ENCODE results near the gene GXYLT2. TPM values are rescaled to one million over a fixed set of nuclear protein-coding genes. Genes with fewer than 3 reads are reported as not detected.

The GXYLT2 gene
- polyA plus RNA-seq, 3 donors = 0.04 TPM; not detected in 2

DNA sequence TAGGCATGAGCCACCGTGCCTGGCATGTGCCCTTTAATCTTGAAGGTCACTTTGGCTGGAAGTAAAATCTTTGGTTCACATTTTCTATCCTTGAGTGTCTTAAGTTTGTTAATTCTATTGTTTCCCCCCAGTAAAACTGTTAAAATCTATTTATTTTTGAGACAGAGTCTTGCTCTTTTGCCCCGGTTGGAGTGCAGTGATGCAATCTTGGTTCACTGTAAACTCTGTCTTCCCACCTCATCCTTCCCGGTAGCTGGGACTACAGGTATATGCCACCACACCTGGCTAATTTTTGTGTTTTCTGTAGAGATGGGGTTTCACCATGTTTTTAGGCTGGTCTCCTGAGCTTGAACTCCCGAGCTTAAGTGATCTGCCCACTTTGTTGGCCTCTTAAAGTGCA is 116.5 kb downstream of the GXYLT2 start:
- peaks cover 99% of the 10 kb centered on the region for H3K79me2 ChIP-seq (ENCODE audit: insufficient read depth, low read length)
- H4K20me1 ChIP-seq (ENCODE audit: insufficient read depth, low read length) = peaks cover 100% of the 10 kb centered on the region
- H3K4me3 ChIP-seq (replicated peaks in 1 of 3; ENCODE audit: low read depth in 2 of 3, low read length in 3 of 3) = no peak overlapping the region
- no peak for DNase-seq
- H3K4me2 ChIP-seq (replicated peaks; ENCODE audit: extremely low read depth, low read length, poor library complexity, severe bottlenecking) = no peak overlapping the region
- no peaks in the 10 kb centered on the region for H3K9me3 ChIP-seq (replicated peaks in 1 of 2; ENCODE audit: control insufficient read depth in 1 of 2, insufficient read depth in 1 of 2, low read length in 2 of 2)
- intact Hi-C loops (cut with micrococcal nuclease) = no loop called here
- no peak overlapping the region for H2AFZ ChIP-seq (ENCODE audit: insufficient read depth, low read depth, low read length, poor library complexity, severe bottlenecking)
- TF ChIP-seq, protein P1, sequence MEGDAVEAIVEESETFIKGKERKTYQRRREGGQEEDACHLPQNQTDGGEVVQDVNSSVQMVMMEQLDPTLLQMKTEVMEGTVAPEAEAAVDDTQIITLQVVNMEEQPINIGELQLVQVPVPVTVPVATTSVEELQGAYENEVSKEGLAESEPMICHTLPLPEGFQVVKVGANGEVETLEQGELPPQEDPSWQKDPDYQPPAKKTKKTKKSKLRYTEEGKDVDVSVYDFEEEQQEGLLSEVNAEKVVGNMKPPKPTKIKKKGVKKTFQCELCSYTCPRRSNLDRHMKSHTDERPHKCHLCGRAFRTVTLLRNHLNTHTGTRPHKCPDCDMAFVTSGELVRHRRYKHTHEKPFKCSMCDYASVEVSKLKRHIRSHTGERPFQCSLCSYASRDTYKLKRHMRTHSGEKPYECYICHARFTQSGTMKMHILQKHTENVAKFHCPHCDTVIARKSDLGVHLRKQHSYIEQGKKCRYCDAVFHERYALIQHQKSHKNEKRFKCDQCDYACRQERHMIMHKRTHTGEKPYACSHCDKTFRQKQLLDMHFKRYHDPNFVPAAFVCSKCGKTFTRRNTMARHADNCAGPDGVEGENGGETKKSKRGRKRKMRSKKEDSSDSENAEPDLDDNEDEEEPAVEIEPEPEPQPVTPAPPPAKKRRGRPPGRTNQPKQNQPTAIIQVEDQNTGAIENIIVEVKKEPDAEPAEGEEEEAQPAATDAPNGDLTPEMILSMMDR (IDR thresholded peaks at IDR 0.05) = no peak
- H3K27me3 ChIP-seq (ENCODE audit: control insufficient read depth in 2 of 2, insufficient read depth in 2 of 2, low read length in 2 of 2) = no peaks in the 10 kb centered on the region
- H3K36me3 Mint-ChIP-seq = peaks cover 70 to 85% of the 10 kb centered on the region in 2 donors
- H3K4me1 ChIP-seq (ENCODE audit: control insufficient read depth in 1 of 2, insufficient read depth in 2 of 2, low read length in 2 of 2) = peaks cover 5 to 13% of the 10 kb centered on the region in 2 donors
- H3K4me3 Mint-ChIP-seq = peak overlapping the region in 1 of 2 donors; percentile 45
- peaks cover 0 to 2% (median 0%) of the 10 kb centered on the region in 3 donors for H3K27me3 Mint-ChIP-seq (ENCODE audit: low read depth in 3 of 3)
- H3K9ac ChIP-seq (ENCODE audit: insufficient read depth, low read length, poor library complexity, severe bottlenecking) = no peak overlapping the region
- H3K27ac ChIP-seq (ENCODE audit: low read depth in 1 of 2, low read length in 2 of 2) = no peak overlapping the region
- peaks cover 48 to 92% of the 10 kb centered on the region in 2 donors for H3K36me3 ChIP-seq (replicated peaks in 1 of 2; ENCODE audit: control insufficient read depth in 1 of 2, insufficient read depth in 2 of 2, low read length in 2 of 2)
- peak overlapping the region in 3 of 7 donors; percentile 19 to 42 (median 32) for H3K27ac Mint-ChIP-seq
- WGBS (ENCODE audit: insufficient coverage) = 80% methylated on average over 1 of the region's 4 CpGs
- H3K4me1 Mint-ChIP-seq = peaks cover 28% of the 10 kb centered on the region
- H3K9me3 Mint-ChIP-seq = peaks cover 0 to 3% (median 0%) of the 10 kb centered on the region in 7 donors

DNA sequence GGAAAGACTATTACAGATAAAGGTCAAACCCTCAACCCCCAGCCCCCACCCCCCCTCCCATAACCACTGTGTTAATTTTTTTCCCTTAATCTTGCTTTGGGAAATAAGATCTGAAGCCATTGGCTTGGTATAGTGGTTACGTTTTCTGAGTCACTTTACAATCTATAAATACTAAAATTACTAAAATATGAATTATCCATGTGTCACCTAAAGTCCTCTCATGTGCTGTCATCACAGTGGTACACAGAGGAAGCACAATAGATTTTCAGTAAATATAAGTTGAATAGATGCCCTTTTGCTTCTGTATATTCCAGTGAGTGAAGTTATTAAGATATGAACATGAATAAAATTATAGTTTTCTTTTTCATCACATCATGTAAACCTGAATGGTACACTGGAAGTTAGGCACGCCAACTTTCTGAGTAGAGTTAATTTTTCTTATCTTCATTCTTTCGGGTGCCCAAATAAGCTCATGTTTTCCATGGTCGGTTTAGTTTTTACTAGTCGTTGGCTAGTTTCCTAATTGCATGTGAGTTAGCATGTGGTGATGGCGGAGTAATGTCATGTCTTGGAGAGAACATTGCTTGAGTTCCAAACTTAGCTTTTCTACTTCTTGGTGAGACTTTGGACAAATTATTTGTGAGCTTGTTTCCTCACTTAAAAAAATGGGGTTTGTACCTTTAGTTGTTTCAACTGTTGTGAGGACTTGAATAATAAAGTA is 120.3 kb downstream of the GXYLT2 start:
- no peak overlapping the region for H2AFZ ChIP-seq (ENCODE audit: insufficient read depth, low read depth, low read length, poor library complexity, severe bottlenecking)
- Mint-ChIP-seq H3K4me1 (peaks cover 15% of the 10 kb centered on the region), H3K27me3 (ENCODE audit: low read depth in 3 of 3) (peaks cover 0 to 2% (median 0%) of the 10 kb centered on the region in 3 donors), H3K9me3 (peaks cover 0 to 3% (median 0%) of the 10 kb centered on the region in 7 donors), H3K4me3 (no peak overlapping the region), H3K36me3 (peaks cover 67 to 93% of the 10 kb centered on the region in 2 donors), H3K27ac (peak overlapping the region in 1 of 7 donors; percentile 1)
- no peaks in the 10 kb centered on the region for H3K27me3 ChIP-seq (ENCODE audit: control insufficient read depth in 2 of 2, insufficient read depth in 2 of 2, low read length in 2 of 2)
- TF ChIP-seq, protein P1 (IDR thresholded peaks at IDR 0.05) = no peak
- no peak overlapping the region for H3K4me3 ChIP-seq (replicated peaks in 1 of 3; ENCODE audit: low read depth in 2 of 3, low read length in 3 of 3)
- no peak overlapping the region for H3K27ac ChIP-seq (ENCODE audit: low read depth in 1 of 2, low read length in 2 of 2)
- WGBS (ENCODE audit: insufficient coverage) = no CpG with 5 or more reads among the region's 6 CpGs
- no peak overlapping the region for H3K9ac ChIP-seq (ENCODE audit: insufficient read depth, low read length, poor library complexity, severe bottlenecking)
- H3K9me3 ChIP-seq (replicated peaks in 1 of 2; ENCODE audit: control insufficient read depth in 1 of 2, insufficient read depth in 1 of 2, low read length in 2 of 2) = no peaks in the 10 kb centered on the region
- H3K4me1 ChIP-seq (ENCODE audit: control insufficient read depth in 1 of 2, insufficient read depth in 2 of 2, low read length in 2 of 2) = no peaks in the 10 kb centered on the region
- H4K20me1 ChIP-seq (ENCODE audit: insufficient read depth, low read length) = peaks cover 100% of the 10 kb centered on the region
- intact Hi-C loops (cut with micrococcal nuclease) = no loop called here
- peaks cover 100% of the 10 kb centered on the region for H3K79me2 ChIP-seq (ENCODE audit: insufficient read depth, low read length)
- no peak overlapping the region for H3K4me2 ChIP-seq (replicated peaks; ENCODE audit: extremely low read depth, low read length, poor library complexity, severe bottlenecking)
- DNase-seq = no peak
- peaks cover 42 to 96% of the 10 kb centered on the region in 2 donors for H3K36me3 ChIP-seq (replicated peaks in 1 of 2; ENCODE audit: control insufficient read depth in 1 of 2, insufficient read depth in 2 of 2, low read length in 2 of 2)

Data from CD14-positive monocyte (primary cell).